NCI-H2171 treated with DMSO at 0.1 percent for 48 hours (cell line): ENCODE data around the gene POTEB.
"Not testable (repeated sequence)": the region's sequence is repeated elsewhere in the genome, so short reads cannot be mapped to it uniquely, and the experiment has no call there.

Experiments used
- DNase-seq: peaks from one replicate; lab custom pipeline; 2025; lab: John Stamatoyannopoulos, UW

POTEB gene

GRCh38 chr15:21877635-21878034, at the start of gene POTEB:
POTEB (minus strand) TSS chr15:21877735; CDS start chr15:21877246, 489 bp downstream.
- DNase-seq: not testable (repeated sequence)

- not testable (repeated sequence) for DNase-seq
These were observed 13.4 kb upstream of the POTEB start for GRCh38 chr15:21890955-21891354.

DNA sequence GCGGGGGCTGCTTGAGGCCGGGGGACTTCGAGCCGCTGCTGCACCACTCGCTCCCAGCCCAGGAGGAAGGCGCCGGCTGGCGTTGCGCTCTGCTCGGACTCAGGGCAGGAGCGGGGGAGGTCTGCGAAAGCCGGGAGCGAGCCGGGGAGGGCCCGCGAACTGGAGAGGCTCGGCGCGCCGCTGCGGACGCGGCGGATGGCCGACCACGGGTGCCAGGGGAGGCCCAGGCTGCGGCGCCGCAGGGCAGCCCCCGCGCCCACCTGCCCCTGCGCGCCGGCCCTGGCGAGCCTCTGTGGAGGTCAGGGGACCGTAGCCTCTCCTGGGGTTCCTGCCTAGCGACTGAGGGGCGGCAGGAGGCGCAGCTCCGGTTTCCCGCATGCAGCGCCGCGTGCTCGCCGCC, 12.0 kb upstream of the POTEB start:
- not testable (repeated sequence) for DNase-seq

DNA sequence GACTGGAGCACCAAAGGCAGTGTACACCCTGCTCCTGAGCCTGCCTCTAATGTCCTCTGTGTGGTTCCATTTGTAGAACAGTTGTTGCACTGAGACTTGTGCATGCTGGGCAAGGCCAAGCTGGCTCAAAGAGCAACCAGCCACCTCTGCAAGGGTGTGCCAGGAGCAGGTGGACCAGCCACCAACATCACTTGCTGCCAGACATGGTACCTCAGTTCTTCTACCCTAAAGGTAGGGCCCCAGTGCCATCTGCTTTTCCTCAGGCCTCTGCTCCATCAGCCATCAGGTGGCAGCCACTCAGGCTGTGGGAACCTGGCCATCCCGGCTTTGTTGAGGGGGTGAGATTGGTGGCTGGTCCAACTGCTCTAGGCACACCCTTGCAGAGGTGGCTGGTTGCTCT, 38.7 kb downstream of the POTEB start:
- not testable (repeated sequence) for DNase-seq
